SK-N-SH treated with all-trans-retinoic acid at 6 μM for 48 hours (cell line): ENCODE results near the gene ITCH.

Source experiments
- ATAC-seq: fragments of 200-7000 bp; cut with Tn5 transposase; 3 replicates; pipeline ENCODE4 v1.9.1; 2020; ENCODE audit warnings: mild to moderate bottlenecking, moderate library complexity
- ARNTL ChIP-seq: fragments of 450-650 bp; formaldehyde crosslinking; IDR thresholded peaks from 2 replicates; pipeline ENCODE4 v1.5.0; 2020; ENCODE audit warnings: low read depth, mild to moderate bottlenecking, moderate library complexity, borderline replicate concordance
- BACH2 ChIP-seq: fragments of 250-450 bp; sonication (Bioruptor Pico); IDR thresholded peaks from 2 replicates; pipeline ENCODE4 v1.9.0; 2021; ENCODE audit warnings: mild to moderate bottlenecking, borderline replicate concordance
- CREB5 ChIP-seq: fragments of 250-450 bp; sonication (Bioruptor Pico); IDR thresholded peaks from 2 replicates; pipeline ENCODE4 v1.5.1; 2020; ENCODE audit warnings: low read depth, mild to moderate bottlenecking, moderate library complexity
- ESRRG ChIP-seq: fragments of 250-450 bp; sonication (Bioruptor Pico); IDR thresholded peaks from 2 replicates; pipeline ENCODE4 v1.6.1; 2021; ENCODE audit warnings: mild to moderate bottlenecking
- GLIS3 ChIP-seq: fragments of 250-450 bp; sonication (Bioruptor Pico); IDR thresholded peaks from 2 replicates; pipeline ENCODE4 v1.5.0; 2020; ENCODE audit warnings: mild to moderate bottlenecking, moderate library complexity
- OSR1 ChIP-seq: fragments of 250-450 bp; sonication (Bioruptor Pico); IDR thresholded peaks from 2 replicates; pipeline ENCODE4 v1.8.0; 2022; ENCODE audit warnings: moderate library complexity, mild to moderate bottlenecking, inconsistent platforms
- PATZ1 ChIP-seq: fragments of 250-450 bp; sonication (Bioruptor Pico); IDR thresholded peaks from 2 replicates; pipeline ENCODE4 v1.8.0; 2020; ENCODE audit warnings: mild to moderate bottlenecking, moderate library complexity, borderline replicate concordance
- POU6F1 ChIP-seq: fragments of 250-450 bp; sonication (Bioruptor Pico); IDR thresholded peaks from 2 replicates; pipeline ENCODE4 v1.8.0; 2021; ENCODE audit warnings: low read depth, mild to moderate bottlenecking, moderate library complexity, borderline replicate concordance
- PPARA ChIP-seq: fragments of 250-450 bp; sonication (Bioruptor Pico); IDR thresholded peaks from 2 replicates; pipeline ENCODE4 v1.5.0; 2020; ENCODE audit warnings: mild to moderate bottlenecking, borderline replicate concordance
- RARB ChIP-seq: fragments of 250-450 bp; sonication (Bioruptor Pico); IDR thresholded peaks from 2 replicates; pipeline ENCODE4 v1.8.0; 2021; ENCODE audit warnings: mild to moderate bottlenecking, moderate library complexity
- SNAI2 ChIP-seq: fragments of 250-450 bp; sonication (Bioruptor Pico); IDR thresholded peaks from 2 replicates; pipeline ENCODE4 v1.5.0; 2020; ENCODE audit warnings: mild to moderate bottlenecking, moderate library complexity
- TCF4 ChIP-seq: fragments of 250-450 bp; sonication (Bioruptor Pico); IDR thresholded peaks from 2 replicates; pipeline ENCODE4 v1.8.0; 2021; ENCODE audit warnings: mild to moderate bottlenecking, moderate library complexity, borderline replicate concordance
- TOX ChIP-seq: fragments of 250-450 bp; sonication (Bioruptor Pico); IDR thresholded peaks from 2 replicates; pipeline ENCODE4 v1.8.0; 2021; ENCODE audit warnings: mild to moderate bottlenecking, moderate library complexity, borderline replicate concordance
- ZFP3 ChIP-seq: fragments of 250-450 bp; sonication (Bioruptor Pico); IDR thresholded peaks from 2 replicates; pipeline ENCODE4 v1.5.0; 2020; ENCODE audit warnings: mild to moderate bottlenecking, moderate library complexity
- ZNF565 ChIP-seq: fragments of 450-650 bp; formaldehyde crosslinking; conservative IDR thresholded peaks from 2 replicates; pipeline ENCODE4 v1.5.0; 2020; ENCODE audit warnings: low read depth, mild to moderate bottlenecking, moderate library complexity
- ZNF8 ChIP-seq: fragments of 450-650 bp; formaldehyde crosslinking; IDR thresholded peaks from 2 replicates; pipeline ENCODE4 v1.5.0; 2020; ENCODE audit warnings: mild to moderate bottlenecking, moderate library complexity
- TF ChIP-seq, protein P1 (sequence below): fragments of 250-450 bp; sonication (Bioruptor Pico); IDR thresholded peaks from 2 replicates; pipeline ENCODE4 v1.5.1; 2021; ENCODE audit warnings: mild to moderate bottlenecking, moderate library complexity
- TF ChIP-seq, protein P2 (sequence below): fragments of 250-450 bp; sonication (Bioruptor Pico); IDR thresholded peaks from 2 replicates; pipeline ENCODE4 v1.5.0; 2020; ENCODE audit warnings: mild to moderate bottlenecking, moderate library complexity

ITCH gene

DNA sequence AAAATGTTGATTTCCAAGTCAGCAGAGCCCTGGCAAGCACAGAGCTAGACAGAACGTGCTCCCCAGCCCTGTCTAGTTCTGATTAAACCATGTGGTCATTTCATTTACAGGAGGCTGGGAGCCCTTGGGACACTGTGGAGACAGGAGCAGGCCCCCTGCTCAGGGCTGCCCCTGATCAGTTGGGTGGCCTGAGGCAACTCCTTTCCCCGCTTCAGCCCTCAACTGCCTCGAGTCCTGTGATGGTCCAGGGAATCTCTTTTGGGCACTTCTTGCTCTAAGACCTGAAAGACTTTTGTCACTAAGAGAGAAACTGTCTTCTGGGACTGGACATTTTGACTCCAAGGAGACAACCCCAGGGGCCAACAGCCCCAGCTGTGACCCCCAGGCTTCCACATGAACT, 166.7 kb downstream of the ITCH start:
- TF ChIP-seq BACH2 (CRISPR knock-in tag) (no peak), OSR1 (no peak), PATZ1 (no peak), POU6F1 (CRISPR knock-in tag) (no peak), PPARA (CRISPR knock-in tag) (no peak), CREB5 (no peak)
- TF ChIP-seq, protein P1, sequence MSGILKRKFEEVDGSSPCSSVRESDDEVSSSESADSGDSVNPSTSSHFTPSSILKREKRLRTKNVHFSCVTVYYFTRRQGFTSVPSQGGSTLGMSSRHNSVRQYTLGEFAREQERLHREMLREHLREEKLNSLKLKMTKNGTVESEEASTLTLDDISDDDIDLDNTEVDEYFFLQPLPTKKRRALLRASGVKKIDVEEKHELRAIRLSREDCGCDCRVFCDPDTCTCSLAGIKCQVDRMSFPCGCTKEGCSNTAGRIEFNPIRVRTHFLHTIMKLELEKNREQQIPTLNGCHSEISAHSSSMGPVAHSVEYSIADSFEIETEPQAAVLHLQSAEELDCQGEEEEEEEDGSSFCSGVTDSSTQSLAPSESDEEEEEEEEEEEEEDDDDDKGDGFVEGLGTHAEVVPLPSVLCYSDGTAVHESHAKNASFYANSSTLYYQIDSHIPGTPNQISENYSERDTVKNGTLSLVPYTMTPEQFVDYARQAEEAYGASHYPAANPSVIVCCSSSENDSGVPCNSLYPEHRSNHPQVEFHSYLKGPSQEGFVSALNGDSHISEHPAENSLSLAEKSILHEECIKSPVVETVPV, result no peak
- no peak for ATAC-seq

GRCh38 chr20:34530342-34530741, 167.3 kb downstream of the ITCH start:
- TF ChIP-seq CREB5 (no peak), PATZ1 (no peak), RARB (no peak), TCF4 (CRISPR knock-in tag) (no peak), ESRRG (CRISPR knock-in tag) (no peak), GLIS3 (CRISPR knock-in tag) (no peak)
- no peak for ATAC-seq

DNA sequence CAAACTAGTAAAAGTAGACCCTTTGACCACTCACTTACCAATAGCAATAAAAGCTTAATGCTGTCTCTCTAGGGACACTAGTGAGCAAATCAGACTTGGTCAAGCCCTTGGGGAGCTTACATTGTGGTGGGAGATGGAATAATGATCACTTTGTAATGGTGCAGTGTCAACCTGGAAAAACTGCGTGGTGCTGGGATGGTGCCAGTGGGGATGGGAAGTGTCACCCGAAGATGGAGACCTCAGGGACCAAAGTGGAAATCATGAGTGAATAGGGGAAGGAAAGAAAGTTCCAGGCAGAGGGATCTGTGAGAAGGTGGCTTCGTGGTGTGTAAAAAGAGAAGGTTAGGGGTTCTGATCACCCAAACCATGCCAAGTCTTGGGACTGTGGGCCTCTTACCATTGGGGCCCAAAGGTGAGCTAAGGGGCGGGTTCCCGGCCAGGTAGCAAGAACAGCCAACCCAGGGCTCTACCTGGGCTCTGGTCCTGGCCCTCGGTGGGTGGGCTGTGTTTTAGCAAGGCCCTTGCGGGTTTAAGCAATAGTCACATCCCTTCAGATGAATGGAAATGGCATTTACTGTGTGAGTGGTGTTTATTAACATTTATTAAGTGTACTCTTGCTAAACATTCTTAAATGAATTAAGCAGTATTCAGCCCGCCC, 168.7 kb downstream of the ITCH start:
- no peak for ATAC-seq
- TF ChIP-seq ZFP3 (CRISPR knock-in tag) (no peak), ZNF565 (CRISPR knock-in tag) (no peak), TCF4 (CRISPR knock-in tag) (no peak), PPARA (CRISPR knock-in tag) (no peak), TOX (CRISPR knock-in tag) (no peak), SNAI2 (CRISPR knock-in tag) (no peak), ZNF8 (CRISPR knock-in tag) (no peak), BACH2 (CRISPR knock-in tag) (no peak), POU6F1 (CRISPR knock-in tag) (no peak), PATZ1 (no peak), ARNTL (CRISPR knock-in tag) (no peak)
- TF ChIP-seq, protein P1, result no peak
- TF ChIP-seq, protein P2, sequence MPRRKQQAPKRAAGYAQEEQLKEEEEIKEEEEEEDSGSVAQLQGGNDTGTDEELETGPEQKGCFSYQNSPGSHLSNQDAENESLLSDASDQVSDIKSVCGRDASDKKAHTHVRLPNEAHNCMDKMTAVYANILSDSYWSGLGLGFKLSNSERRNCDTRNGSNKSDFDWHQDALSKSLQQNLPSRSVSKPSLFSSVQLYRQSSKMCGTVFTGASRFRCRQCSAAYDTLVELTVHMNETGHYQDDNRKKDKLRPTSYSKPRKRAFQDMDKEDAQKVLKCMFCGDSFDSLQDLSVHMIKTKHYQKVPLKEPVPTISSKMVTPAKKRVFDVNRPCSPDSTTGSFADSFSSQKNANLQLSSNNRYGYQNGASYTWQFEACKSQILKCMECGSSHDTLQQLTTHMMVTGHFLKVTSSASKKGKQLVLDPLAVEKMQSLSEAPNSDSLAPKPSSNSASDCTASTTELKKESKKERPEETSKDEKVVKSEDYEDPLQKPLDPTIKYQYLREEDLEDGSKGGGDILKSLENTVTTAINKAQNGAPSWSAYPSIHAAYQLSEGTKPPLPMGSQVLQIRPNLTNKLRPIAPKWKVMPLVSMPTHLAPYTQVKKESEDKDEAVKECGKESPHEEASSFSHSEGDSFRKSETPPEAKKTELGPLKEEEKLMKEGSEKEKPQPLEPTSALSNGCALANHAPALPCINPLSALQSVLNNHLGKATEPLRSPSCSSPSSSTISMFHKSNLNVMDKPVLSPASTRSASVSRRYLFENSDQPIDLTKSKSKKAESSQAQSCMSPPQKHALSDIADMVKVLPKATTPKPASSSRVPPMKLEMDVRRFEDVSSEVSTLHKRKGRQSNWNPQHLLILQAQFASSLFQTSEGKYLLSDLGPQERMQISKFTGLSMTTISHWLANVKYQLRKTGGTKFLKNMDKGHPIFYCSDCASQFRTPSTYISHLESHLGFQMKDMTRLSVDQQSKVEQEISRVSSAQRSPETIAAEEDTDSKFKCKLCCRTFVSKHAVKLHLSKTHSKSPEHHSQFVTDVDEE (CRISPR knock-in tag), result no peak
